ENCODE data around the gene CDCP1. TPM values are rescaled to one million over a fixed set of nuclear protein-coding genes. Genes with fewer than 3 reads are reported as not detected.

CDCP1 gene, protein sequence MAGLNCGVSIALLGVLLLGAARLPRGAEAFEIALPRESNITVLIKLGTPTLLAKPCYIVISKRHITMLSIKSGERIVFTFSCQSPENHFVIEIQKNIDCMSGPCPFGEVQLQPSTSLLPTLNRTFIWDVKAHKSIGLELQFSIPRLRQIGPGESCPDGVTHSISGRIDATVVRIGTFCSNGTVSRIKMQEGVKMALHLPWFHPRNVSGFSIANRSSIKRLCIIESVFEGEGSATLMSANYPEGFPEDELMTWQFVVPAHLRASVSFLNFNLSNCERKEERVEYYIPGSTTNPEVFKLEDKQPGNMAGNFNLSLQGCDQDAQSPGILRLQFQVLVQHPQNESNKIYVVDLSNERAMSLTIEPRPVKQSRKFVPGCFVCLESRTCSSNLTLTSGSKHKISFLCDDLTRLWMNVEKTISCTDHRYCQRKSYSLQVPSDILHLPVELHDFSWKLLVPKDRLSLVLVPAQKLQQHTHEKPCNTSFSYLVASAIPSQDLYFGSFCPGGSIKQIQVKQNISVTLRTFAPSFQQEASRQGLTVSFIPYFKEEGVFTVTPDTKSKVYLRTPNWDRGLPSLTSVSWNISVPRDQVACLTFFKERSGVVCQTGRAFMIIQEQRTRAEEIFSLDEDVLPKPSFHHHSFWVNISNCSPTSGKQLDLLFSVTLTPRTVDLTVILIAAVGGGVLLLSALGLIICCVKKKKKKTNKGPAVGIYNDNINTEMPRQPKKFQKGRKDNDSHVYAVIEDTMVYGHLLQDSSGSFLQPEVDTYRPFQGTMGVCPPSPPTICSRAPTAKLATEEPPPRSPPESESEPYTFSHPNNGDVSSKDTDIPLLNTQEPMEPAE
- not detected in 2 replicates for total RNA-seq (2014; rRNA removed; shearing (Covaris generic))

DNA sequence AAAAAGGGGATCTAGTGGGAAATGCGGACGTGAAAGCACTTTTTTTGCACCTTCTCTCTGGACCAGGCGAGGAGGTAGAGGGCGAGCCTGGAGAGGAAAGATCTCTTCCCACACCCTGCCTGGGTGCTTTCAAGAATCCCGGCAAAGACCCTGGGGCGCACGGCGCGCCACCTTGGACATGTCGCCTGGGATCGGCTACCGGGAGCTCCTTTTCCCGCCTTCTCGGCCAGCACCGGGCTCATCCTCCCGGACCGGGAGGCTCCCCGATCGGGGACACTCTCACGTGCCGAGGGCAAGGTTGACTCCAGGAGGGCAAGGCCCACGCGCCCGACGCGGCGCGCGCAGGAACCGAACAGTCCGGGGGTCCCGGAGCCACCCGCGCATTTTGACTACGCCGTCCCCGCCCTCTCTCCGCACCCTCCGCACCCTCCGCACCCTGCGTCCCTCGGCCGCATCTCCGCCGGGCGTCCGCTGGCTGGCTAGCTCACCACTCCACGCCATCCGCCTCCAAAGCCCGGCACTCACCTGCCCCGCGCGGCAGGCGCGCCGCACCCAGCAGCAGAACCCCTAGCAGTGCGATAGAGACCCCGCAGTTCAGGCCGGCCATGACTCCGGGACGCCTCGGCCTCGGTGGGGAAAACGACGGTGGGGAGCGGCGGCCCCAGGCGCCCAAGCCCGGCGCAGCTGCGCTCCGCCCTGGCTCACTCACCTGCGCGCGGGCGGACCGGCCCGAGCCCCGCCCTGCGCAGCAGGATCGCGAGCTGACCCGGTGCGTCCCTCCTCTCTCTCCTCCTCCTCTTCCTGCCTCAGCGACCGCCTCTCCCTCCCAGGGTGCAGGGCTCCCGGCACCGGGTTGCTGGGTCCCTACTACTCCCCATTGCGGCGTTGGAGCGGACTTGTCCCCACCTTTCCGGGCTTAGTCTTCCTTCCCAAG is at the start of gene CDCP1:
Gene CDCP1 (minus strand): TSS at position 698 of the 934 bp plus-strand sequence. CDS start 91 bp downstream, at position 607.
- in situ Hi-C loops (cut with HindIII; ENCODE audit: low sequenced_read_pairs) = no loop called here
- no peak for DNase-seq (ENCODE audit: low spot score)

- in situ Hi-C loops (cut with HindIII; ENCODE audit: low sequenced_read_pairs) = no loop called here
- DNase-seq (ENCODE audit: low spot score) = no peak
These were observed 48.6 kb upstream of the CDCP1 start for GRCh38 chr3:45194791-45195190.

DNA sequence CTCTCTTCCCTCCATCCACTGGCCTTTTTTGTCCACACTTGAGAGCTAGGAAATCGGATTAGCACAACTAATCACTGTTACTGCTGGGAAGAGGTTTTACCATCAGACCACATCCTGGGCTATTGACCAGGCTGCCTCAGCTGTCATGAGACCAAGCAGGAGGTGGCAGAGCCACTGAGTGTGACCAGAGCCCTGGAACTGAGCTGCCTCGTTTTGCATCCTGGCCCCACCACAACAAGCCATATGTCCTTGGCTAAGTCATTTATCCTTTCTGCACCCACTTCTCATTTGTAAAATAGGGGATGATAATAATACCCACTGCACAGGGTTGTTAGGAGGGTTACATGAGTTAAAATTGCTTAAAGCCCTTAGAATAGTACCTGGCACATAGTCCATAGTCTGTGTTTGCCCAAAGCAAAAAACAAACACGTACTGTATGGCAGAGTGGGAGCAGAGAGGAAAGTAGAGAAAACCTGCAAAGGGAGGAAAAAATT is 45.8 kb upstream of the CDCP1 start:
- in situ Hi-C loops (cut with HindIII; ENCODE audit: low sequenced_read_pairs) = no loop called here
- no peak for DNase-seq (ENCODE audit: low spot score)

- DNase-seq (ENCODE audit: low spot score) = no peak
These were observed 45.2 kb upstream of the CDCP1 start for GRCh38 chr3:45191424-45191823.

GRCh38 chr3:45188719-45189659 is 42.8 kb upstream of the CDCP1 start:
- in situ Hi-C loops (cut with HindIII; ENCODE audit: low sequenced_read_pairs) = no loop called here
- no peak for DNase-seq (ENCODE audit: low spot score)

More at GRCh38 chr3:45191424-45191823, 45.2 kb upstream of the CDCP1 start:
- in situ Hi-C loops (cut with HindIII; ENCODE audit: low sequenced_read_pairs) = no loop called here

- no peak for DNase-seq (ENCODE audit: low spot score)
- in situ Hi-C loops (cut with HindIII; ENCODE audit: low sequenced_read_pairs) = no loop called here
These were observed 41.5 kb upstream of the CDCP1 start for GRCh38 chr3:45187694-45188141.

- no peak for DNase-seq (ENCODE audit: low spot score)
- in situ Hi-C loops (cut with HindIII; ENCODE audit: low sequenced_read_pairs) = no loop called here
These were observed 40.7 kb upstream of the CDCP1 start for GRCh38 chr3:45186871-45187270.

- in situ Hi-C loops (cut with HindIII; ENCODE audit: low sequenced_read_pairs) = no loop called here
These were observed 39.3 kb upstream of the CDCP1 start for GRCh38 chr3:45185461-45185860.

DNA sequence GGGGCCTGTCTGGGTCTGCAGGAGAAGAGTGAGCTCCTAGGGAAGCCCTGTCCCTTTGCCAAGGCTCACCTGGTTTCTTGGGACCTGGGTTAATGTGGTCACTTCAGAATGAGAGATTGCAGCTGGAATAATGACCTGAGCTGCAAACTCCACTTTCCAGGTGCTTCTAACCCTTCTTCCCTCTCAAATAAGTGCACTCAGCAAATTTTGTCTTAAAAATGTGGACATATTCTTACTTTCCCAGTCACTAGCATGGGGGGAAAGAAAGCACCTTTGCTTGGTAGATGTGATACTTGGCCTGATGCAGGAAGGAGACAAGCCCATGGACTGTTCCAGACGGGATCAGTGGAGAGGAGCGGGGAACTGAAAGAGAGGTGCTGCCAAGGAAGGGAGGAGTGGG is 38.9 kb upstream of the CDCP1 start:
- in situ Hi-C loops (cut with HindIII; ENCODE audit: low sequenced_read_pairs) = no loop called here
- no peak for DNase-seq (ENCODE audit: low spot score)

More at GRCh38 chr3:45185461-45185860, 39.3 kb upstream of the CDCP1 start:
- DNase-seq (ENCODE audit: low spot score) = no peak

DNA sequence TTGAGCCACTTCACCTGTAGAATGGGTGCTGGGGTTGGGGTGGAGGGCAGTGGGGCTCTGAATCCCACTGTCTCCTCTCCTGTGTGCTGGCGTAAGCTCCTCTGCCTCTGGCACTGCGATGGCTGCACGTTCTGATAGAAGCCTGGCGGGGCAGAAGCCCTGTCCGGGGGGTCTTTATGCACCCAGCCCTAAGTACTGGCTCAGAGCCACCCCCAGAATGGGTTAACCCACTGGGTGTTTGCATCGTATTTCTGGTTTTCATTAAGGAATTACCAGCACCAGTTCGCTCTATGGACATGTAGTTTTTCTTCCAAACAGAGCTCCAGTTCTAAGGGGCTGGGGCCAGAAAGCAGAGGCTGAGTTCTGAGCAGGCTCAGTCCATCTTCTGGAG is 37.7 kb upstream of the CDCP1 start:
- in situ Hi-C loops (cut with HindIII; ENCODE audit: low sequenced_read_pairs) = no loop called here
- no peak for DNase-seq (ENCODE audit: low spot score)

GRCh38 chr3:45182915-45183871 is 37.0 kb upstream of the CDCP1 start:
- in situ Hi-C loops (cut with HindIII; ENCODE audit: low sequenced_read_pairs) = no loop called here
- no peak for DNase-seq (ENCODE audit: low spot score)

DNA sequence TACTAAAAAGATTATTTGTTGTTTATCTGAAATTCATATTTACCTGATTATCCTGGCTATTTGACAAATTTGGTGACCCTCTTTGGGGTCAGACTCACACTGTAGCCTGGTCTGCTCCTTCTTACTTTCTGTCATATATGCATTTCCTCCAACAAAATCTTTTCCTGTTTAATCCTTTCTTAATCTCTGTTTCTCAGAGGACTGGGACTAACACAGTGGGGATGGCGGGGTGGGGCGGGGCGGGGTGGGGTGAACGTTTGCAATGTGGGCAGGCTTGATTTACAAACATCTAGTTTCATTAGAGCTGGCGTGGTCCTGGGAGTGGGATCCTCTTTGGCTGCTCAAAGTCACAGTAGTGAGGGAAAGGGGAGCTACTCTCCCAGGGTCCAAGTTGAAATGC is 35.3 kb upstream of the CDCP1 start:
- no peak for DNase-seq (ENCODE audit: low spot score)
- in situ Hi-C loops (cut with HindIII; ENCODE audit: low sequenced_read_pairs) = no loop called here

- no peak for DNase-seq (ENCODE audit: low spot score)
- in situ Hi-C loops (cut with HindIII; ENCODE audit: low sequenced_read_pairs) = no loop called here
These were observed 34.7 kb upstream of the CDCP1 start for GRCh38 chr3:45180899-45181298.

- in situ Hi-C loops (cut with HindIII; ENCODE audit: low sequenced_read_pairs) = no loop called here
- no peak for DNase-seq (ENCODE audit: low spot score)
These were observed 33.9 kb upstream of the CDCP1 start for GRCh38 chr3:45180051-45180450.

DNA sequence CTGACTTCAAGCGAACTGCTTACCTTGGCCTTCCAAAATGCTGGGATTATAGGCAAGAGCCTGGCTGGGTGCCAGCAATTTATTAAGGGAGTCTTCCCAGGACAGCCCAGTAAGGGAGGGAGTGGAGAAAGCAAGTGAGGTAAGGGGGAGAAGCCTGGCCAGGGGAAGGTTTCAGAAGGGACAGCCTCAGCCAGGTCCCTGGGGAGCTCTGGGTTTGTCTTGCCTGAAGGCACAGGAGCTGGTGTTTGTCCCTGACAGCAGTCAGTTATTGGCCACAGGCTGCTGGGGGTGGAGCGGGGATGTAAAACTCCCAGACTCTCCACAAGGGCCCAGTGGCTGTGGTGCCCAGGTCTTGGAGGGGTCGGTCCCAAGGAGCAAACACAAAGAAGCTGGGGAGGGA is 33.0 kb upstream of the CDCP1 start:
- in situ Hi-C loops (cut with HindIII; ENCODE audit: low sequenced_read_pairs) = no loop called here
- DNase-seq (ENCODE audit: low spot score) = no peak

- in situ Hi-C loops (cut with HindIII; ENCODE audit: low sequenced_read_pairs) = no loop called here
These were observed 32.2 kb upstream of the CDCP1 start for GRCh38 chr3:45178183-45179023.

More at GRCh38 chr3:45178183-45179023, 32.2 kb upstream of the CDCP1 start:
- DNase-seq (ENCODE audit: low spot score) = no peak

Measured in G401 (cell line).